ENCODE measurements around the gene IL11RA. TPM values are rescaled to one million over a fixed set of nuclear protein-coding genes. Genes with fewer than 3 reads are reported as not detected.

Gene IL11RA
- total and polyA plus RNA-seq, 7 donors: 1.4 to 110 (median 67.3) TPM

- 17 to 69% methylated on average over 8 of the region's 8 CpGs for WGBS, 2 donors
- Histone ChIP-seq H3K36me3 (no peaks in the 10 kb centered on the region), H3K9me3 (no peaks in the 10 kb centered on the region), H3K4me1 (no peaks in the 10 kb centered on the region), H3K27ac (no peak overlapping the region), H3K27me3 (no peaks in the 10 kb centered on the region), H3K4me3 (no peak overlapping the region)
- DNase-seq: peak; percentile 37
- TF ChIP-seq POLR2A (IDR thresholded peaks at IDR 0.05) (no peak), EP300 (IDR thresholded peaks at IDR 0.05) (no peak), CTCF (IDR thresholded peaks at IDR 0.05) (no peak)
- intact Hi-C loops (cut with DNase I): no loop called here
Observed at GRCh38 chr9:34689512-34689911, 37.5 kb downstream of the IL11RA start.

GRCh38 chr9:34690983-34691935 is 39.3 kb downstream of the IL11RA start, which contains the start of gene CCL19:
CCL19 (minus strand) TSS chr9:34691276; CDS start chr9:34691139, 137 bp downstream.
- intact Hi-C loops (cut with DNase I): no loop called here
- WGBS, 2 donors: 52 to 81% methylated on average over 6 of the region's 6 CpGs
- H3K4me1 ChIP-seq: no peaks in the 10 kb centered on the region

GRCh38 chr9:34691936-34692315 is 39.9 kb downstream of the IL11RA start:
- Histone ChIP-seq H3K27me3 (no peaks in the 10 kb centered on the region), H3K4me1 (no peaks in the 10 kb centered on the region), H3K27ac (no peak overlapping the region), H3K4me3 (no peak overlapping the region), H3K36me3 (no peaks in the 10 kb centered on the region), H3K9me3 (no peaks in the 10 kb centered on the region)
- DNase-seq: peak; percentile 39
- 82 to 84% methylated on average over 5 of the region's 5 CpGs for WGBS, 2 donors
- intact Hi-C loops (cut with DNase I): no loop called here
- TF ChIP-seq CTCF (IDR thresholded peaks at IDR 0.05) (no peak), POLR2AphosphoS5 (IDR thresholded peaks at IDR 0.05) (no peak), EP300 (IDR thresholded peaks at IDR 0.05) (no peak), POLR2A (IDR thresholded peaks at IDR 0.05) (no peak)

More at GRCh38 chr9:34690983-34691935, 39.3 kb downstream of the IL11RA start, which contains the start of gene CCL19:
- H3K27me3 ChIP-seq: no peaks in the 10 kb centered on the region
- H3K27ac ChIP-seq: no peak within 1 kb of the TSS
- DNase-seq: peak; percentile 51
- no peaks in the 10 kb centered on the region for H3K9me3 ChIP-seq
- no peak within 1 kb of the TSS for H3K4me3 ChIP-seq
- no peaks in the 10 kb centered on the region for H3K36me3 ChIP-seq
- no peak for TF ChIP-seq CTCF (IDR thresholded peaks at IDR 0.05)
- TF ChIP-seq POLR2AphosphoS5 (IDR thresholded peaks at IDR 0.05): no peak
- no peak for TF ChIP-seq EP300 (IDR thresholded peaks at IDR 0.05)
- TF ChIP-seq POLR2A (IDR thresholded peaks at IDR 0.05): no peak

- H3K4me3 ChIP-seq: no peak overlapping the region
- H3K4me1 ChIP-seq: no peaks in the 10 kb centered on the region
- WGBS, 2 donors: 66 to 78% methylated on average over 2 of the region's 2 CpGs
- H3K36me3 ChIP-seq: no peaks in the 10 kb centered on the region
- no peak overlapping the region for H3K27ac ChIP-seq
- no peaks in the 10 kb centered on the region for H3K9me3 ChIP-seq
- TF ChIP-seq CTCF (IDR thresholded peaks at IDR 0.05) (no peak), POLR2A (IDR thresholded peaks at IDR 0.05) (no peak), POLR2AphosphoS5 (IDR thresholded peaks at IDR 0.05) (no peak), EP300 (IDR thresholded peaks at IDR 0.05) (no peak)
- DNase-seq: no peak
- H3K27me3 ChIP-seq: no peaks in the 10 kb centered on the region
- intact Hi-C loops (cut with DNase I): no loop called here
Observed at GRCh38 chr9:34693560-34693959, 41.6 kb downstream of the IL11RA start.

Measured in sigmoid colon (tissue), 7 donors.